Measurements from ENCODE around the gene DDX54.

Gene DDX54

GRCh38 chr12:113114447-113115178 is 70.7 kb downstream of the DDX54 start:
- DNase-seq (ENCODE audit: extremely low read depth, low read depth) = no peak

GRCh38 chr12:113113397-113113796 is 71.9 kb downstream of the DDX54 start:
- no peak overlapping the region for H3K4me3 ChIP-seq (replicated peaks; ENCODE audit: low read depth, low read length)
- no peak for DNase-seq (ENCODE audit: extremely low read depth, low read depth)
- no peak for TF ChIP-seq CTCF (IDR thresholded peaks at IDR 0.05; ENCODE audit: low read depth, low read length, missing control alignments)

More at GRCh38 chr12:113114447-113115178, 70.7 kb downstream of the DDX54 start:
- H3K4me3 ChIP-seq (replicated peaks; ENCODE audit: low read depth, low read length) = no peak overlapping the region
- TF ChIP-seq CTCF (IDR thresholded peaks at IDR 0.05; ENCODE audit: low read depth, low read length, missing control alignments) = no peak

GRCh38 chr12:113112043-113112899 is 73.0 kb downstream of the DDX54 start:
- H3K4me3 ChIP-seq (replicated peaks; ENCODE audit: low read depth, low read length) = no peak overlapping the region
- DNase-seq (ENCODE audit: extremely low read depth, low read depth) = no peak
- no peak for TF ChIP-seq CTCF (IDR thresholded peaks at IDR 0.05; ENCODE audit: low read depth, low read length, missing control alignments)

- no peak for TF ChIP-seq CTCF (IDR thresholded peaks at IDR 0.05; ENCODE audit: low read depth, low read length, missing control alignments)
- H3K4me3 ChIP-seq (replicated peaks; ENCODE audit: low read depth, low read length) = no peak overlapping the region
- no peak for DNase-seq (ENCODE audit: extremely low read depth, low read depth)
Measured at GRCh38 chr12:113111247-113111646, 74.0 kb downstream of the DDX54 start.

- no peak overlapping the region for H3K4me3 ChIP-seq (replicated peaks; ENCODE audit: low read depth, low read length)
- TF ChIP-seq CTCF (IDR thresholded peaks at IDR 0.05; ENCODE audit: low read depth, low read length, missing control alignments) = no peak
- DNase-seq (ENCODE audit: extremely low read depth, low read depth) = no peak
Measured at GRCh38 chr12:113109872-113110599, 75.2 kb downstream of the DDX54 start.

GRCh38 chr12:113109360-113109759 is 75.9 kb downstream of the DDX54 start:
- no peak for TF ChIP-seq CTCF (IDR thresholded peaks at IDR 0.05; ENCODE audit: low read depth, low read length, missing control alignments)
- H3K4me3 ChIP-seq (replicated peaks; ENCODE audit: low read depth, low read length) = no peak overlapping the region
- DNase-seq (ENCODE audit: extremely low read depth, low read depth) = no peak

Measured in HFF-Myc (cell line).